HG03520 (cell line): ENCODE data around the gene OR52E1.
"Not testable (repeated sequence)": the region's sequence is repeated elsewhere in the genome, so short reads cannot be mapped to it uniquely, and the experiment has no call there.

Experiments used
- ATAC-seq: cut with Tn5 transposase; IDR thresholded peaks from one replicate; pipeline ENCODE4 v1.9.1; 2021; ENCODE audit warnings: mild to moderate bottlenecking, moderate library complexity; ENCODE audit not compliant: unreplicated experiment

Gene OR52E1

GRCh38 chr11:5069272-5069671 is at the start of gene OR52E1:
Gene OR52E1 (plus strand): TSS chr11:5069572.
- ATAC-seq, result no peak

GRCh38 chr11:5021996-5022395 is 47.4 kb upstream of the OR52E1 start:
- no peak for ATAC-seq

DNA sequence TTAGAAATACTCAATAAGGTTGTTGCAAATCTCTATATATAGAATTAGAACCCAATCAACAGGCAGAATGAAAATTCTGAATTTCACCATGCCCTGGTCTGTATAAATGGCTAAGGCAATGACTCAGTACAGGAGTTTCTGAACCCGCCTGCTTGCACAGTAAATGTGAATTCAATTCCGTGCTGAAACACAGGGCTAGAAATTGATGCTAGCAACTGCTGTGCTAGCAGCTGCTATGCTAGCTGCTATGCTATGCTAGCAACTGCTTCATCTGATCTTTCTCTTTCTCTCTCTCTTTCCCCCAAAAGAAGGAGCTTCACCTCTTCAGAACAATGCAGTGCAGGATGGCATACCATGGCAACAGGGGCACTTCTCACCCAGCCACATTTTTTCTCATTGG is 32.7 kb upstream of the OR52E1 start:
- no peak for ATAC-seq

GRCh38 chr11:5037926-5038325 is 31.4 kb upstream of the OR52E1 start:
- no peak for ATAC-seq

DNA sequence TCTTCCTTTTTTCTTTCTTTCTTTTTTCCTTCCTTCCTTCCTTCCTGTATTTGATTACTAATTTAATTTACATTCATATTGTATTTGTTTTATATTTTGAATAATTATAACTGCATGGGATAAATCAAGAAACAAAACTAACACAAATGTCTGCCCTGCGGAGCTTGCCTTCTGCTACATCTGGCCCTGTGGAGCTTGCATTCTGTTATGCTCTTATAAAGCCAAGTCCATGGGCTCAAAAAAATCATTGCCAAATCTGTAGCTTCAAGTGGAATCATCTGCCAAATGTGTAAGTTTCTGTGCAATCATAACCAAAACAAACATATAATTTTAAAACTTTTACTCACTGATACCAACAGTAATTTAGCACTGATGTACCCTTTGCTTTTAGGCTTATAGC is 31.0 kb upstream of the OR52E1 start:
- ATAC-seq, result no peak

DNA sequence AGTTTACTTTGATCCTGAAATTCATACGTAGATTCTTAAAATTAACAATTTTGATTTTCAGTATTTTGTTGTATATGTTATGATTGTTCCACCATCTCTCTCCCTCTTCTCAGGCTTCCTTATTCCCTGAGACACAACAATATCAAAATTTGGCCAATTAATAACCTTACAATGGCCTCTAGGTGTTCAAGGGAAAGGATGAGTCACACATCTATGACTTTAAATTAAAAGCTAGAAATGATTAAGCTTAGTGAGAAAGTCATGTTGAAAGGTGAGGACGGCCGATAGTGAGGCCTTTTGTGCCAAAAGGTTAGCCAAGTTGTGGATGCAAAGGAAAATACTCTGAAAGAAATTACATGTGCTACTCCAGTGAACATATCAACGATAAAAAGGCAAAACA is 28.5 kb upstream of the OR52E1 start:
- ATAC-seq, result no peak

- ATAC-seq, result no peak
Measured at GRCh38 chr11:5042091-5042490, 27.3 kb upstream of the OR52E1 start.

DNA sequence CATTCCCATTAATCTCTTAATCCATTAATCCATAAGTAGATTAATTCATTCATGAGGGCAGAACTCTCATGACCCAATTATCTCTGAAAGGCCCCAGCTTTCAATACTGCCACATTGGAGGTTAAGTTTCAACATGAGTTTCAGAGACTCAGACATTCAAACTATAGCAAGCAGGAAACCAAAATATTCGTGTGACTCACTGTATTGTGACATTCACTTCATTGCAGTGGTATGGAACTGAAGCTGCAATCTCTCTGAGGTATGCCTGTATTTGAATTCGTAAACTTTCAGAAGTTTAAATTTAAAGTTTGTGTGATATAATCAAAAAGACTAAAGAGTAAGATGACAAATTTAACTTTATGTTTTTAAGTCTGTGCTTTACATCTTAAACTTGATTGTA is 26.0 kb upstream of the OR52E1 start:
- no peak for ATAC-seq

GRCh38 chr11:5046226-5046625 is 23.1 kb upstream of the OR52E1 start, which contains the start of gene OR52J3:
Gene OR52J3 (plus strand): TSS chr11:5046526. CDS start chr11:5046526, 0 bp downstream.
- ATAC-seq, result no peak

GRCh38 chr11:5046754-5047330 is 22.5 kb upstream of the OR52E1 start:
- ATAC-seq, result no peak

GRCh38 chr11:5058679-5059078 is 10.7 kb upstream of the OR52E1 start:
- ATAC-seq, result not testable (repeated sequence)

DNA sequence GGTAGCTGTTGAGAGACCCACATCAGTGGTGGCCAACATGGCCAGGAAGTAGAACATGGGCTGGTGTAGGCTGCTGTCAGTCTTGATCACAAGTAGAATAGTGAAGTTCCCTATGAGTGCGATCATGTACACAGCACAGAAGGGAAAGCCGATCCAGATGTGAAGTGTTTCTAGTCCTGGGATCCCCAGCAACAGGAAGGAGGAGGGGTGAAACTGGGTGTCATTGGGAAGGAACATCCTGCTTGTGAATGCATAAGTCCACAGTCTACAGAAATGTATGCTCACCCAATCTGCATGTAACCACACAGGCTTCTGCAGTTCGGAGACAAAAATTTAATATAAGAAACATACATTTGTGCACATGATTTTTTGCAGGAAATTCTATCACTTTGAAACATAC is 10.0 kb upstream of the OR52E1 start, which contains the start of gene OR52E2:
OR52E2 (minus strand) TSS at position 237 of the 400 bp plus-strand sequence; CDS start at position 237, 0 bp downstream.
- no peak for ATAC-seq

GRCh38 chr11:5065027-5065426 is 4.3 kb upstream of the OR52E1 start:
- ATAC-seq, result no peak

DNA sequence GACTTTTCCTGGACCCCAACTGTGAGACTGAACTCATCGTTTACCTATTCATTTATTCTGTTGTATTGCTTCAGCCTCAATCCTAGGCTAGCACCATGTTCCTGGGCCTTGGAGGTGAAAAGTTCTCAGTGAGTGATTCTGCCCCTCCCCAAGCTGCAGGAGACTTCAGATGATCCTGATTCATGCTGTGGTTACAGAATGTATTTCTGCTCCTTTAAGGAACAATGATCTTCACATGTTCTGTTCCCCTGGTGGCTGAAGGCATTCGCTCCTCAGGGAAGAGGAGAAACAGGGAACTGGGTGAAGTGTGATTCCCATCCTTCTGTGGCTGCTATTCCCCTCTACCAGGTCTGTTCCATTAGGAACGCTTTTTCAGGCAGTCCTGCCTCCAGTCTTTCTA is 2.4 kb downstream of the OR52E1 start:
- no peak for ATAC-seq

GRCh38 chr11:5081405-5081804 is 12.0 kb downstream of the OR52E1 start:
- ATAC-seq, result no peak

DNA sequence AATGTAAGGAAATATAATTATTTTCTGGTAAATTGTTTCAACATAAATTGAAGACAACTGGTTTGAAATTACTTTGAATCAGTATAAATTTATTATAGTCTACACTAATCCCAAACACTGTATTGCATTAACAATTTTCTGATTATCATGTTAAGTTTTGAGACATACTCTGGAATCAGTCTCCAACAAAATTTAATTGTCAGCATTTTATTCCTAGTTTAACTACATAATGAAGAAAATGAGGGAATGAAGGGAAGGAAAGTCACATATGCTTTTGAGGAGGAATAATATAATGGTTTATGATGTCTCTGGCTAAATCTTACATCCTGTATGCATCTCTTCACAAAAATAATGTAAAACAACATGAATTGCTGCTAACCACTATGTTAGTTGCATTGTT is 14.2 kb downstream of the OR52E1 start:
- no peak for ATAC-seq

- ATAC-seq, result no peak
Measured at GRCh38 chr11:5088556-5088955, 19.2 kb downstream of the OR52E1 start.

GRCh38 chr11:5090668-5091067 is 21.3 kb downstream of the OR52E1 start:
- no peak for ATAC-seq

- ATAC-seq, result no peak
Measured at GRCh38 chr11:5092821-5093585, 23.6 kb downstream of the OR52E1 start.

DNA sequence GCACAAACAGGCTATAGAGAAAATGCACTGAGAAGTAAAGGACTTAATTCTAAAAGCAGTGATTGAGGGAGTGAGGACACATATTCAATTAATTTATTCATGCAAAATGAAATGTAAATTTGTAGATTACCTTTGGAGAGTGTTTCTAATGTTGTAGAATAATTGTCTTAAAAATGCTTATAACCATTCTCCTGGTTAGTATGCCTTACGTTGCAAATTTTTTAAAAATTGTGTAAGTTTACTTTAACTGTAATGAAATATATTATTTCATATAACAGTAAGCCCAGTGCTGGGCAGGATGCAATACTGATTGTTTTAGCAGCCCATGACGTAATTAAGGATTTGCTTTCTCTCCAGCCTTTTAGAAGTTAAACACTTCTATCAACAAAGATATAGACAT is 26.6 kb downstream of the OR52E1 start:
- ATAC-seq, result no peak

GRCh38 chr11:5102246-5102645 is 32.9 kb downstream of the OR52E1 start:
- ATAC-seq, result no peak

GRCh38 chr11:5103066-5103465 is 33.7 kb downstream of the OR52E1 start:
- ATAC-seq, result no peak
